MM.1S (cell line): Measurements from ENCODE around the gene SYP.

Source experiments
- CTCF ChIP-seq: fragments of 300-600 bp; sonication (generic); IDR thresholded peaks from 2 replicates; pipeline ENCODE4 v1.5.1; 2016; ENCODE audit warnings: antibody characterized with exemption, low read length, mixed read lengths
- EZH2 ChIP-seq: fragments of 300-600 bp; sonication (generic); optimal IDR thresholded peaks from 2 replicates; pipeline ENCODE3; 2017; ENCODE audit warnings: low read depth, mild to moderate bottlenecking, antibody characterized with exemption, low read length, mixed read lengths
- EZH2phosphoT487 ChIP-seq: fragments of 300-600 bp; sonication (generic); IDR thresholded peaks from 2 replicates; pipeline ENCODE4 v1.6.1; 2018; ENCODE audit warnings: antibody characterized with exemption, low read length

GRCh38 chrX:49220100-49220499 lies 20.1 kb upstream of the SYP start:
- no peak for TF ChIP-seq EZH2
- TF ChIP-seq CTCF: no peak
- TF ChIP-seq EZH2phosphoT487: no peak
